ENCODE measurements around the gene RRM1.

The RRM1 gene

DNA sequence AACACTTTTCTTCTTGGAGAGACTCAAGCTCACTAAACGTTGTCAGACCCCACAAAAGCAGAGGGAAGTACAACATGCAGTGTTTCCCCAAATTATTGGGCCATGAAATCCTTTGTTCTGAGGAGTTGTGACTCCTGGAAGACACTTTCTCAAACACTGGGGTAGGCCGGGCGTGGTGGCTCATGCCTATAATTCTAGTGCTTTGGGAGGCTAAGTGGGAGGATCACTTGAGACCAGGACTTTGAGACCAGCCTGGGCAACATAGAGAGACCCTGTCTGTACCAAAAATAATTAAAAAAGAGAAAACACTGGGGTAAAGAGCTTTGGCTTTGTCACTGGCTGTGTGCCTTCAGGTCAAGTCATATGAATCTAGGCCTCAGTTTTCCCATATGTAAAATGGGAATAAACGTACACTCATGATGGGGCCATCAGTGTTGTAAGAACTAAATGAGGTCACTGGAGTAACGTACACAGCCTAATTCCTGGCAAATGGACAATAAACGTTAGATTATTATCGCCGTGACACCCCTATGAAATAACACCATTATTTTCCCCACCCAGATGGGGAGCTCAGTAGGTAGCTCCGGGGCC is 92.0 kb downstream of the RRM1 start:
- Histone ChIP-seq H3K36me3 (no peaks in the 10 kb centered on the region), H3K9me3 (no peaks in the 10 kb centered on the region), H3K4me3 (ENCODE audit: low read depth, low read length) (peak overlapping the region; percentile 54), H3K27me3 (no peaks in the 10 kb centered on the region), H3K4me1 (no peaks in the 10 kb centered on the region)
- DNase-seq, result no peak
- TF ChIP-seq, protein P1, sequence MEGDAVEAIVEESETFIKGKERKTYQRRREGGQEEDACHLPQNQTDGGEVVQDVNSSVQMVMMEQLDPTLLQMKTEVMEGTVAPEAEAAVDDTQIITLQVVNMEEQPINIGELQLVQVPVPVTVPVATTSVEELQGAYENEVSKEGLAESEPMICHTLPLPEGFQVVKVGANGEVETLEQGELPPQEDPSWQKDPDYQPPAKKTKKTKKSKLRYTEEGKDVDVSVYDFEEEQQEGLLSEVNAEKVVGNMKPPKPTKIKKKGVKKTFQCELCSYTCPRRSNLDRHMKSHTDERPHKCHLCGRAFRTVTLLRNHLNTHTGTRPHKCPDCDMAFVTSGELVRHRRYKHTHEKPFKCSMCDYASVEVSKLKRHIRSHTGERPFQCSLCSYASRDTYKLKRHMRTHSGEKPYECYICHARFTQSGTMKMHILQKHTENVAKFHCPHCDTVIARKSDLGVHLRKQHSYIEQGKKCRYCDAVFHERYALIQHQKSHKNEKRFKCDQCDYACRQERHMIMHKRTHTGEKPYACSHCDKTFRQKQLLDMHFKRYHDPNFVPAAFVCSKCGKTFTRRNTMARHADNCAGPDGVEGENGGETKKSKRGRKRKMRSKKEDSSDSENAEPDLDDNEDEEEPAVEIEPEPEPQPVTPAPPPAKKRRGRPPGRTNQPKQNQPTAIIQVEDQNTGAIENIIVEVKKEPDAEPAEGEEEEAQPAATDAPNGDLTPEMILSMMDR (IDR thresholded peaks at IDR 0.05; ENCODE audit: low read depth, low read length), result no peak

DNA sequence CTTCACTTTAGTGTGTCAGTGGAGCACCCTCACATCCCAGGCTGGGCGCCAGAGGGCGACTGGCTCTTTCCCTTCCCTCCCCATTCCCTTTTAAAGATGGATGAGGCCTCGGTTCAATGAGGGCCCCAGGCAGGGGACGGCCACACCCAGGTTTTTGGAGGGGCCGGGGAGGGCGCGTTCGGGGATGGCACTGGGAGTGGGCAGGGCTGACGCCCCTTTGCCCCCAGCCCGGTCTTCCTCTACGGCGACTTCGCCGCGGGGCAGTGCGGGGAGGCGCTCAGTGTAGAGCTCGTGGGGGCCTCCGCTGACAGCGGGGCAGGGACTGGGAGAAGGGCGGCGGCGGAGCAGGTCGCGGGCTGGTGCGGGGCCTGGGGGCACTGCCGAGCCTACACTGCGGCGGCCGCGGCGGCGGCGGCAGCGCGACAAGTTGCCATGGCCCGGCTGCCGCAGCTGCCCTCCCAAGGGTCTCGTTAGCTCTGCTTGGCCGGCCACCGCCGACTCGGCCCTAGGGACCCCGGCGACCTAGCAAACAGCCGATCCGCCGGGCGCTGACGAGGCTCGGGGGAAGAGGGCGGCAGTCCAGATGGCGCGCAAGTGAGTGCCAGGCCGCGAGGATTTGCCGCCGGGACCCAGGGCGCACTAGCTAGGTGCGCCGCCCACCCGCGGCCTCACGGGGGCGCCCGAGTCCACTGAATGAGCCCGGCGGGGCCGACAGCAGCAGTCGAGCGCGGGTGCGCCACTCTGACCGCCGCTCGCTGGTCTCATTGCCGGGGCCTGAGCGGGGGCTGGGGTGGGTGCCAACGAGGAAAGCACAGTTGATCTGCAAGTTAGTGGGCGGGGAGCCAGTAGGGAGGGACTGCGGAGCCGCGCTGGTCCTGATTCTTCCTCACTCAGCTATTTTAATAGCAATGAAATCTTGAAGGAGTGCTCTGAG is 92.7 kb downstream of the RRM1 start:
- TF ChIP-seq, protein P1 (IDR thresholded peaks at IDR 0.05; ENCODE audit: low read depth, low read length), result peak; percentile 52
- peak; percentile 80 for DNase-seq
- no peaks in the 10 kb centered on the region for H3K4me1 ChIP-seq
- no peaks in the 10 kb centered on the region for H3K36me3 ChIP-seq
- H3K4me3 ChIP-seq (ENCODE audit: low read depth, low read length), result peak overlapping the region; percentile 54
- no peaks in the 10 kb centered on the region for H3K9me3 ChIP-seq
- H3K27me3 ChIP-seq, result no peaks in the 10 kb centered on the region

Data from BE2C (cell line).